Measurements from ENCODE around the gene MBTPS2.
A peak's percentile ranks its signal among the peaks of the same experiment; 100 is the strongest.
"Not testable (repeated sequence)": the region's sequence is repeated elsewhere in the genome, so short reads cannot be mapped to it uniquely, and the experiment has no call there.

The MBTPS2 gene

GRCh38 chrX:21839334-21840192 is at the start of gene MBTPS2:
Gene MBTPS2 (plus strand): TSS chrX:21839617. CDS start chrX:21839735, 118 bp downstream.
- DNase-seq = peak; percentile 66

- no peak for DNase-seq
Measured at GRCh38 chrX:21798677-21799219, 40.7 kb upstream of the MBTPS2 start.

- no peak for DNase-seq
Measured at GRCh38 chrX:21799767-21800166, 39.6 kb upstream of the MBTPS2 start.

DNA sequence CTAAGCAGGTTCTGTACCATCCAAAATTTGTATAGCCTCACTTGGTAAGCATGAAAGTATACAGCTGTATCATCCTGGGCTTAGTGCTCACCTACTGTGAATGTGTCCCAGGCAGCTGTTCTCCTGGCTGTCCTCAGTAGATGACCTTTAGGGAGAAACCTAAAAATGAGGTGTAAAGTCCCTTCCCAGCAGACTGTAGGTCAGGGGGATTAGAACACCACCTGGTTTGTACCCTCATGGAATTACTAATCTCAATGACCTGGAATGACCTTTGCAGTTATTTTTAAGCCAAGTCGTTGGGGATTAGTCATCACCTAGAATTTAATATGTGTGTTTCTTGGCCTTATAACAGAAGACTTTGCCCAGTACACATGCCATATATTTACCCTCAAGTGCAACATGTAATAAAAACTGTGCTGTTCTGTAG is 39.1 kb upstream of the MBTPS2 start:
- DNase-seq = no peak

- no peak for DNase-seq
Measured at GRCh38 chrX:21802054-21802670, 37.3 kb upstream of the MBTPS2 start.

GRCh38 chrX:21802839-21803238 is 36.6 kb upstream of the MBTPS2 start:
- no peak for DNase-seq

GRCh38 chrX:21806691-21807090 is 32.7 kb upstream of the MBTPS2 start:
- DNase-seq = no peak

GRCh38 chrX:21811832-21812231 is 27.6 kb upstream of the MBTPS2 start:
- no peak for DNase-seq

DNA sequence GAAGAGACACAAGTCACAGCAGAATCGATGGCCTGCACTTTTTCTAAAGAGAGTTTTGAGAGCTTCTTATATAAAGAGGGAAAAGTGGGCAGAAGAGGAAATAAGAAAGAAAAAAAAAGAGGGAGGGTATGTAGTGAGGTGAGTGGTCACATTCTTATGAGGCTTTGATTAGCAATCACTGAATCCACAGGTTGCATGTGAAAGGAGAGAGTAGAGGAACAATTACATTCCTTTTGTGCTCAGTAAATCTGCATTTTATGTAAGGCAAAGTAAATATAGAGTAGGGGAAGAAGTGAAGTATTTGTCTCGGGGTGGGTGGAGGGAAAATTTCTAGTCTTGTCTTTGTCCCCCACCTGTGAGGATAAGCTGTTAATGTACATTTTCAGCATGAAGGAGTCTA is 26.8 kb upstream of the MBTPS2 start:
- DNase-seq = no peak

- no peak for DNase-seq
Measured at GRCh38 chrX:21813612-21814368, 25.6 kb upstream of the MBTPS2 start.

- DNase-seq = no peak
Measured at GRCh38 chrX:21816136-21816535, 23.3 kb upstream of the MBTPS2 start.

GRCh38 chrX:21820170-21820569 is 19.2 kb upstream of the MBTPS2 start:
- not testable (repeated sequence) for DNase-seq

DNA sequence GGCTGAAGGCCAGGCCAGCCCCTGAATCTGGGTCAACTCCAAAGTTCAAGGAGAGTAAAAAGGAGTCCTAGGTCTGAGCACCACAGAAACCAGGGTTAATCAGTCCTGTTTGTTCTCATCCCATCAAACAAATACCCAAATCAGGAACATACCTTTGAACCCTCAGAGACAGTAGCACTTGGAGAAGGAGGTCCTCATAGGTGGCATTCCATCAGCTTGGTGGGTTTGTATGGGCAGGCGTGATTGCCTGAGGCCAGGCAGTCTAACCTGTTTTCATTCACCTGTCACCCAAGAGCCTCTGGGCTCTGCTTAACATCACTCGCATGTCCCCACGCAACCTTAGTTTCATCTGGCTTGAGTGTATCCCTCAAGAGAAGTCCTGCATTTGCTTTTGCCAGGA is 17.5 kb upstream of the MBTPS2 start:
- DNase-seq = no peak

DNA sequence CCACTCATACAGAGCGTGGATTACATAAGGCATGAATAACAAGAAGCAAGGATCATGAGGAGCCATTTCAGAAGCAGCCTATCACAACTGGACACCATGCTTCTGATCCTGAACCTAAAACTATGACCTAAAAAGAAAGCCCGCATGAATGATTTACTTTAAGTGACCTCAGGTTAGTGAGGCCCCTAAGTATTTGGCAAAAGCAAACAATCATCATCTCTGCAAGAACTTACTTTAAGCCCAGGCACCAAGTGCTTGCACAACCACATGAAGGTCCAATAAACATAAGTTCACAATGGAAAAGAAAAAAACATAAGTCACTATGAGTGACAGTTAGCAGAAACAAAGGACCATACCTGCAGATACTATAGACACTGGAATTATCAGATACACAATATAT is 7.9 kb upstream of the MBTPS2 start:
- DNase-seq = no peak

- no peak for DNase-seq
Measured at GRCh38 chrX:21837056-21837455, 2.4 kb upstream of the MBTPS2 start.

- no peak for DNase-seq
Measured at GRCh38 chrX:21838937-21839333, 482 bp upstream of the MBTPS2 start.

GRCh38 chrX:21840193-21840545 is 752 bp downstream of the MBTPS2 start:
- no peak for DNase-seq

- no peak for DNase-seq
Measured at GRCh38 chrX:21843179-21843578, 3.8 kb downstream of the MBTPS2 start.

DNA sequence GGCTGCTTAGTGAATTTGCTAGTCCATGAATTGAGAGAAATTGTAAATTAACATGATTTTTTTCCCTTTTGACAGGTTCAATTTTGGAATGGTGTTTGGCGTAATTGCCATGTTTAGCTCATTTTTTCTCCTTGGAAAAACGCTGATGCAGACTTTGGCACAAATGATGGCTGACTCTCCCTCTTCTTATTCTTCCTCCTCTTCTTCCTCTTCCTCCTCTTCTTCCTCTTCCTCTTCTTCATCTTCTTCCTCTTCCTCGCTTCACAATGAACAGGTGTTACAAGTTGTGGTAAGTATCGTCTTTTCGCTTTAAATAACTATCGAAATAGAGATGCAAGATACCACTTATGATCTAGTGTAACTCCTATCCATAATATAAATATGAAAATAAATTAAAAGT is 5.7 kb downstream of the MBTPS2 start:
- no peak for DNase-seq

DNA sequence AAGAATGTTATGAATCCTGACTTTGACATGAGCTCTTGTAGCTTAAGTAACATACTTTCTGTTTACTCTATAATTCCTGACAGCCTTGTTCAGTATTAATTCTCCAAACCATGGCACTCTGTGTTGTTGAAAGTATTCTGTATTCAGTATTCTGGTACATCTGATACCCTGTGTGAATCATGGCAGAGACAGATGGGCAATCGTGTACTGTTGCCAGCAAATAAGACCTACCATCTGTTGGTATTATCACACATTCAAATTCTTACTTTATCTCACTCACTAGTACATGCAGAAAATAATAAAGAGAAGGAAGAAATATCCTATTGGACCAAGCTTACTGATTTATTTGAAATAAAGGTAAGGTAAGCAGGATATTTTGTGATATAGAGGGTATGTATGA is 7.9 kb downstream of the MBTPS2 start:
- DNase-seq = peak; percentile 61

- DNase-seq = no peak
Measured at GRCh38 chrX:21853578-21853977, 14.2 kb downstream of the MBTPS2 start.

GRCh38 chrX:21855937-21856415 is 16.6 kb downstream of the MBTPS2 start, which contains the start of gene YY2:
Gene YY2 (plus strand): TSS chrX:21855987. CDS start chrX:21856485, 498 bp downstream.
- DNase-seq = no peak

DNA sequence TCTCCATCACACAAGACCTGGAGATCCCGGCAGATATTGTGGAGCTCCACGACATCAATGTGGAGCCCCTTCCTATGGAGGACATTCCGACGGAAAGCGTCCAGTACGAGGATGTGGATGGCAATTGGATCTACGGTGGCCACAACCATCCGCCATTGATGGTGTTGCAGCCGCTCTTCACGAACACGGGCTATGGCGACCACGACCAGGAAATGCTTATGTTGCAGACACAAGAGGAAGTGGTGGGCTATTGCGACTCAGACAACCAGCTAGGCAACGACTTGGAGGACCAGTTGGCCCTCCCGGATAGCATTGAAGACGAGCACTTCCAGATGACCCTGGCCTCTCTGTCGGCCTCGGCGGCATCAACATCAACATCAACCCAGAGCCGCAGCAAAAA is 17.1 kb downstream of the MBTPS2 start:
- DNase-seq = no peak

Measured in NCI-H1694 treated with DMSO at 0.1 percent for 48 hours (cell line).